ENCODE results near the gene HEPACAM.
"Not testable (repeated sequence)": the region's sequence is repeated elsewhere in the genome, so short reads cannot be mapped to it uniquely, and the experiment has no call there.

Gene HEPACAM

DNA sequence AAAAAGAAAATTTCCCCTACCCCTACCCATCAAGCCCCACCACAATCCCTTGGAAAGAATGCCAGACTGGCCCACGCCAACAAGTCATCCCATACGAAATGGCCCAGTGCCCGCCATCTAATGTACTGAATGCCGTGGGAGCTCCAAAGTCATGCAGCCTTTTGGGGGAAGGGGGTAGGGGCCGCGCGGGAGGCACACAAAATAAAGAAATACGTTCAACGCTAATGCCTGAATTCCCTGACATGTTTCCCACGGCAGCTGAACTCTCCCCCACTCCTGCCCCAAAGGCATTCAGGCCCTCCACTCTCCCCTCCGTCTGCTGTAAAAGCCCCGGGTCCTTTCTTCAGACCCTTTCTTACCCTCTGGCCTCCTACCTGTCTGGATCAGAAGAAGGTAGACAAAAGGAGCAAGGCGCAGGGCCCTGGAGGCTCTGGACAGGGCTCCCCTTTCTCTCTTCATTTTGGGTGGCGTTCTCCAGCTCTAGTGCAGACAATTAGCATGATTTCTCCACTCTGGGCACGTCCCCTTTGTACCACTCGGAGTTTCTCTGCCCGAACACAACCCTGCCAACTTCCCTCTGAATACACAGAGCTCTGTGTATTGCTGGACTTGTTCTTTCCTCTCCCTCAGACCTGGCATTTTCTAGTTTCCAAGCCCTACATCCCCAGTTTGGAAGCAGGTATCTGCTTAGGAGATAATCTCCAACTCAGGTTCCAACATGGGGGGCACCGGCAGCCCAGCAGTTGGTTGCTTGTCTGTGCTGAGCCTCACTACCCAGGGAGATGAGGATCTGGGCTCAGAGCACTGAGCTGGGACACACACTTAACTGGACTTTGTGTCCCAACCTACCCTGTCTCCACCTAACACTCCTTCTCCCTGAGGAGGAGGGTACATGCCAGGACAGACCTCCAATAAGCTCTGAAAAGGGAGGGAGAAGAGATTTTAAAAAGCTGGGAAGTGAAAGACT lies at the start of gene HEPACAM:
Gene HEPACAM (minus strand): TSS at position 500 of the 967 bp plus-strand sequence. CDS start 41 bp downstream, at position 459.
- Histone ChIP-seq H3K36me3 (ENCODE audit: control insufficient read depth in 1 of 2, insufficient read depth in 2 of 2, low read length in 2 of 2) (no peaks in the 10 kb centered on the region), H3K4me3 (ENCODE audit: low read depth in 1 of 2, low read length in 2 of 2) (no peak within 1 kb of the TSS), H3K4me1 (ENCODE audit: control insufficient read depth in 1 of 2, insufficient read depth in 2 of 2, low read length in 2 of 2) (peaks cover 0 to 3% of the 10 kb centered on the region in 2 donors), H3K9me3 (ENCODE audit: control insufficient read depth in 1 of 2, low read length in 2 of 2) (no peaks in the 10 kb centered on the region), H3K27ac (ENCODE audit: low read length) (no peak within 1 kb of the TSS), H3K27me3 (ENCODE audit: low read depth, low read length) (no peaks in the 10 kb centered on the region)

DNA sequence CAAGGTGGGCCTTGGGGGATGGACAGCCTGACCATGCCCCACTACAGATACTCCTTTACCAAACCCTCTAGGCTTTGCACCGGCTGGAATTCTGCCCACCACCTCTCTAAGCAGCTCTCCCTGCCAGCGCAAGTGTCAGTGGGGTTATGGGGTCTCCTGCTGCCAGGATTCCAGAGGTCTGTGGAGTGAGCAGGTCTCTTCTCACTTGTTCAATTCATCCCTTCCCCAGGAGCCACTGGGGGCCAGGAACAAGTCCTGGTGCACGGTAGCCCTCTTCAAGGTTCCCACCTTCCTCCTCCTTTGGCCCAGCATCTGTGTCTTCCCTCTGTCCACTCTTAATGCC lies 48.6 kb upstream of the HEPACAM start:
- Histone ChIP-seq H3K27me3 (ENCODE audit: low read depth, low read length) (no peaks in the 10 kb centered on the region), H3K4me1 (ENCODE audit: control insufficient read depth in 1 of 2, insufficient read depth in 2 of 2, low read length in 2 of 2) (no peaks in the 10 kb centered on the region), H3K4me3 (ENCODE audit: low read depth in 1 of 2, low read length in 2 of 2) (no peak overlapping the region), H3K27ac (ENCODE audit: low read length) (no peak overlapping the region), H3K9me3 (ENCODE audit: control insufficient read depth in 1 of 2, low read length in 2 of 2) (peaks cover 0 to 12% of the 10 kb centered on the region in 2 donors), H3K36me3 (ENCODE audit: control insufficient read depth in 1 of 2, insufficient read depth in 2 of 2, low read length in 2 of 2) (peaks cover 0 to 6% of the 10 kb centered on the region in 2 donors)

GRCh38 chr11:124983674-124984511 lies 48.0 kb upstream of the HEPACAM start:
- H3K27ac ChIP-seq (ENCODE audit: low read length), result no peak overlapping the region
- no peaks in the 10 kb centered on the region for H3K4me1 ChIP-seq (ENCODE audit: control insufficient read depth in 1 of 2, insufficient read depth in 2 of 2, low read length in 2 of 2)
- peaks cover 0 to 13% of the 10 kb centered on the region in 2 donors for H3K9me3 ChIP-seq (ENCODE audit: control insufficient read depth in 1 of 2, low read length in 2 of 2)
- H3K27me3 ChIP-seq (ENCODE audit: low read depth, low read length), result no peaks in the 10 kb centered on the region
- no peak overlapping the region for H3K4me3 ChIP-seq (ENCODE audit: low read depth in 1 of 2, low read length in 2 of 2)
- H3K36me3 ChIP-seq (ENCODE audit: control insufficient read depth in 1 of 2, insufficient read depth in 2 of 2, low read length in 2 of 2), result peaks cover 0 to 6% of the 10 kb centered on the region in 2 donors

DNA sequence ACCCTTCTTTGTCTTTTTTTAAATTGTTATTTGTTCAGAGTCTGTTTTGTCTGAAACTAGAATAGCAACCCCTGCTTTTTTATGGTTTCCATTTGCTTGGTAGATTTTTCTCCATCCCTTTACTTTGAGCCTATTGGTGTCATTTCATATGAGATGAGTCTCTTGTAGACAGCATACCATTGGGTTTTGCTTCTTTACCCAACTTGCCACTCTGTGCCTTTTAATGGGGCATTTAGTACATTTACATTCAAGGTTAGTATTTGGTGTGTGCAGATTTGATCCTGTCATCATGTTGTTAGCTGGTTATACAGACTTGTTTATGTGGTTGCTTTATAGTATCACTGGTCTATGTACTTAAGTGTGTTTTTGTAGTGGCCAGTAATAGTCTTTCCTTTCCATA lies 46.2 kb upstream of the HEPACAM start:
- Histone ChIP-seq H3K36me3 (ENCODE audit: control insufficient read depth in 1 of 2, insufficient read depth in 2 of 2, low read length in 2 of 2) (peaks cover 0 to 6% of the 10 kb centered on the region in 2 donors), H3K27me3 (ENCODE audit: low read depth, low read length) (no peaks in the 10 kb centered on the region), H3K9me3 (ENCODE audit: control insufficient read depth in 1 of 2, low read length in 2 of 2) (peaks cover 0 to 13% of the 10 kb centered on the region in 2 donors), H3K4me3 (ENCODE audit: low read depth in 1 of 2, low read length in 2 of 2) (no peak overlapping the region), H3K27ac (ENCODE audit: low read length) (no peak overlapping the region), H3K4me1 (ENCODE audit: control insufficient read depth in 1 of 2, insufficient read depth in 2 of 2, low read length in 2 of 2) (no peaks in the 10 kb centered on the region)

GRCh38 chr11:124978316-124978715 lies 42.5 kb upstream of the HEPACAM start:
- H3K4me1 ChIP-seq (ENCODE audit: control insufficient read depth in 1 of 2, insufficient read depth in 2 of 2, low read length in 2 of 2), result no peaks in the 10 kb centered on the region
- no peak overlapping the region for H3K27ac ChIP-seq (ENCODE audit: low read length)
- peaks cover 0 to 13% of the 10 kb centered on the region in 2 donors for H3K9me3 ChIP-seq (ENCODE audit: control insufficient read depth in 1 of 2, low read length in 2 of 2)
- peaks cover 0 to 6% of the 10 kb centered on the region in 2 donors for H3K36me3 ChIP-seq (ENCODE audit: control insufficient read depth in 1 of 2, insufficient read depth in 2 of 2, low read length in 2 of 2)
- no peaks in the 10 kb centered on the region for H3K27me3 ChIP-seq (ENCODE audit: low read depth, low read length)
- H3K4me3 ChIP-seq (ENCODE audit: low read depth in 1 of 2, low read length in 2 of 2), result no peak overlapping the region

- Histone ChIP-seq H3K36me3 (ENCODE audit: control insufficient read depth in 1 of 2, insufficient read depth in 2 of 2, low read length in 2 of 2) (peaks cover 0 to 3% of the 10 kb centered on the region in 2 donors), H3K4me1 (ENCODE audit: control insufficient read depth in 1 of 2, insufficient read depth in 2 of 2, low read length in 2 of 2) (no peaks in the 10 kb centered on the region), H3K4me3 (ENCODE audit: low read depth in 1 of 2, low read length in 2 of 2) (no peak overlapping the region), H3K27me3 (ENCODE audit: low read depth, low read length) (no peaks in the 10 kb centered on the region), H3K9me3 (ENCODE audit: control insufficient read depth in 1 of 2, low read length in 2 of 2) (peaks cover 0 to 8% of the 10 kb centered on the region in 2 donors), H3K27ac (ENCODE audit: low read length) (no peak overlapping the region)
These were observed 41.2 kb upstream of the HEPACAM start for GRCh38 chr11:124977006-124977405.

GRCh38 chr11:124976531-124976930 lies 40.7 kb upstream of the HEPACAM start:
- no peak overlapping the region for H3K4me3 ChIP-seq (ENCODE audit: low read depth in 1 of 2, low read length in 2 of 2)
- H3K4me1 ChIP-seq (ENCODE audit: control insufficient read depth in 1 of 2, insufficient read depth in 2 of 2, low read length in 2 of 2), result no peaks in the 10 kb centered on the region
- no peak overlapping the region for H3K27ac ChIP-seq (ENCODE audit: low read length)
- peaks cover 0 to 3% of the 10 kb centered on the region in 2 donors for H3K9me3 ChIP-seq (ENCODE audit: control insufficient read depth in 1 of 2, low read length in 2 of 2)
- H3K36me3 ChIP-seq (ENCODE audit: control insufficient read depth in 1 of 2, insufficient read depth in 2 of 2, low read length in 2 of 2), result no peaks in the 10 kb centered on the region
- no peaks in the 10 kb centered on the region for H3K27me3 ChIP-seq (ENCODE audit: low read depth, low read length)

DNA sequence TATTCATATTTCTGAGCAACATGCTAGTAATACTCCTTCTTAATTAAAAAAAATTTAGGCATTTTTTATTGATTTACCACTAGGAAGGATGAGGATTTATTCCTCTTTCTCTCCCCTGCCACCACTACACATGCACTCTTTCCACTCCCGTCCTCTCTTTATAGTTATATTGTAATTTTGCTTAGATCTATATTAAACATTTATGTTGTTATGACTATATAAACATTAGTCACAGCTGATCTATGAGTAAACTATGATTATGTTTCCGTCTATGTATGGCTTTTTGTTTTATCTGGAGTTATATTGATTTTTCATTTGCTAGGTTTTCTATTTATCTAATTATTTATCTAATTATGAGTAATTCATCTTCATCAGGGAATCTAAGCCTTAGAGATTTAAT lies 36.0 kb upstream of the HEPACAM start:
- Histone ChIP-seq H3K27me3 (ENCODE audit: low read depth, low read length) (no peaks in the 10 kb centered on the region), H3K9me3 (ENCODE audit: control insufficient read depth in 1 of 2, low read length in 2 of 2) (no peaks in the 10 kb centered on the region), H3K27ac (ENCODE audit: low read length) (no peak overlapping the region), H3K36me3 (ENCODE audit: control insufficient read depth in 1 of 2, insufficient read depth in 2 of 2, low read length in 2 of 2) (no peaks in the 10 kb centered on the region), H3K4me1 (ENCODE audit: control insufficient read depth in 1 of 2, insufficient read depth in 2 of 2, low read length in 2 of 2) (no peaks in the 10 kb centered on the region), H3K4me3 (ENCODE audit: low read depth in 1 of 2, low read length in 2 of 2) (no peak overlapping the region)

DNA sequence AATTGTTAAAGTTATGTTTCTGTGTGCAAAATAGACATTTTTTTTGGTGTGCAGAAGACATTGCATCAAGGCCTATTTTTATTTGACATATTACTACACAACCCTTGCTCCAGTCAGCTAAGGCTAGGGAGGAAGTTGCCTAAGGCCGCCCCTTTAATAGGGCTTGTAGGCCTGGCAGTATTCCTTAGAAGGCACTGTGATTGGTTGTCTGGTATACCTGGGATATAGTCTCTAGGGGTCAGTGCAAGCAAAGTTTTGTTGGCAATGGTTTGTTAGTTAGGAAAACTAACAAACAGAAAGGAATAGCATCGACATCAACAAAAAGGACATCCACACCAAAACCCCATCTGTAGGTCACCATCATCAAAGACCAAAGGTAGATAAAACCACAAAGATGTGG lies 35.1 kb upstream of the HEPACAM start:
- Histone ChIP-seq H3K9me3 (ENCODE audit: control insufficient read depth in 1 of 2, low read length in 2 of 2) (no peaks in the 10 kb centered on the region), H3K36me3 (ENCODE audit: control insufficient read depth in 1 of 2, insufficient read depth in 2 of 2, low read length in 2 of 2) (no peaks in the 10 kb centered on the region), H3K27ac (ENCODE audit: low read length) (no peak overlapping the region), H3K27me3 (ENCODE audit: low read depth, low read length) (no peaks in the 10 kb centered on the region), H3K4me3 (ENCODE audit: low read depth in 1 of 2, low read length in 2 of 2) (no peak overlapping the region), H3K4me1 (ENCODE audit: control insufficient read depth in 1 of 2, insufficient read depth in 2 of 2, low read length in 2 of 2) (no peaks in the 10 kb centered on the region)

DNA sequence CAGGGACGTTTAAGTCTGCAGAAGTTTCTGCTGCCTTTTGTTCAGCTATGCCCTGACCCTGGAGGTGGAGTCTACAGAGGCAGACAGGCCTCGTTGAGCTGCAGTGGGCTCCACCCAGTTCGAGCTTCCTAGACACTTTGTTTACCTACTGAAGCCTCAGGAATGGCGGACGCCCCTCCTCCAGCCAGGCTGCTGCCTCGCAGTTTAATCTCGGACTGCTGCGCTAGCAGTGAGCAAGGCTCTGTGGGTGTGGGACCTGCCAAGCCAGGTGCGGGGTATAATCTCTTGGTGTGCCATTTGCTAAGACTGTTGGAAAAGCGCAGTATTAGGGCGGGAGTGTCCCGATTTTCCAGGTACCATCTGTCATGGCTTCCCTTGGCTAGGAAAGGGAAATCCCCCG lies 32.4 kb upstream of the HEPACAM start:
- not testable (repeated sequence) for H3K9me3 ChIP-seq (ENCODE audit: control insufficient read depth in 1 of 2, low read length in 2 of 2); H3K27me3 ChIP-seq (ENCODE audit: low read depth, low read length); H3K4me3 ChIP-seq (ENCODE audit: low read depth in 1 of 2, low read length in 2 of 2); H3K4me1 ChIP-seq (ENCODE audit: control insufficient read depth in 1 of 2, insufficient read depth in 2 of 2, low read length in 2 of 2); H3K27ac ChIP-seq (ENCODE audit: low read length); H3K36me3 ChIP-seq (ENCODE audit: control insufficient read depth in 1 of 2, insufficient read depth in 2 of 2, low read length in 2 of 2)

DNA sequence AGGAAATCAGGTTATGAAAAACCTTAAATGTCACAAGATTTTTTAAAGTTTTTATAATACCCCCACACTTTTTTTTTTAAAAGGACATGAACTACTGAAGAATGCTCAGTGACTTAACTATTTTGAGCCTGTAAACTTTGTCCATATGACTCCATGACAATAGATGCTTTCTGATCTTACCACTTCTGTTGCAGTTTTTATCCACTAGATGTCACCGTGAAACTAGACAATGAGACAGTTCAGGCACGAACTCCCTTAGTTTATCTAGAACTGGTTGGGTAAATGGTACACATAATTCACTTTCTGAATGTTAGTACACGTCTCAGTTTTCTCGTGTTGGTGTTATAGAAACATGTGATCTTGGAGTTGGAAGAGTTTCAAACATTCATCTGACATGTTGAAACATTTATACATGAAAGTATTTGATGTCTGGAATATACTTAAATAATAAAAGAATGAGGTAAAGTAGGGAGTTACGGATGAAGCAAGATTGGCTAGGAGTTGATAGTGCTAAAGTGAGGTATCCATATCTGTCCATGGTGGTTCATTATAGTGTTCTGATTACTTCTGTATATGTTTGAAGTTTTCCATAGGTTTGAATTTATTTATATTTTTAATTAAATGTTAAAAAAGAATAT lies 26.2 kb upstream of the HEPACAM start:
- Histone ChIP-seq H3K36me3 (ENCODE audit: control insufficient read depth in 1 of 2, insufficient read depth in 2 of 2, low read length in 2 of 2) (no peaks in the 10 kb centered on the region), H3K4me3 (ENCODE audit: low read depth in 1 of 2, low read length in 2 of 2) (no peak overlapping the region), H3K27ac (ENCODE audit: low read length) (no peak overlapping the region), H3K27me3 (ENCODE audit: low read depth, low read length) (no peaks in the 10 kb centered on the region), H3K9me3 (ENCODE audit: control insufficient read depth in 1 of 2, low read length in 2 of 2) (no peaks in the 10 kb centered on the region), H3K4me1 (ENCODE audit: control insufficient read depth in 1 of 2, insufficient read depth in 2 of 2, low read length in 2 of 2) (no peaks in the 10 kb centered on the region)

Data from muscle layer of duodenum (tissue), 2 donors.